Hepatocyte (in vitro differentiated cells): ENCODE data around the gene DACT3. TPM values are rescaled to one million over a fixed set of nuclear protein-coding genes. Genes with fewer than 3 reads are reported as not detected.
A peak's percentile ranks its signal among the peaks of the same experiment; 100 is the strongest.

Experiments
- DNase-seq: peaks from one replicate; pipeline ENCODE4 v3.0.0-alpha.2; 2016; ENCODE audit warnings: low spot score
- H2AFZ ChIP-seq: fragments of 200-600 bp; sonication (generic); 2 replicates; pipeline ENCODE4 v1.6.0; 2016; ENCODE audit warnings: antibody characterized with exemption, mild to moderate bottlenecking
- H3K27ac ChIP-seq: fragments of 200-600 bp; sonication (generic); 2 replicates; pipeline ENCODE4 v1.5.1; 2016; ENCODE audit warnings: mild to moderate bottlenecking
- H3K27me3 ChIP-seq: fragments of 200-600 bp; sonication (generic); 2 replicates; pipeline ENCODE4 v1.6.1; 2016
- H3K36me3 ChIP-seq: fragments of 200-600 bp; sonication (generic); replicated peaks from 2 replicates; pipeline ENCODE4 v1.5.1; 2016; ENCODE audit warnings: low read depth; ENCODE audit not compliant: insufficient read depth
- H3K4me1 ChIP-seq: fragments of 200-600 bp; sonication (generic); 2 replicates; pipeline ENCODE4 v1.5.1; 2016; ENCODE audit warnings: mild to moderate bottlenecking, moderate library complexity; ENCODE audit not compliant: insufficient read depth
- H3K4me2 ChIP-seq: fragments of 200-600 bp; sonication (generic); 2 replicates; pipeline ENCODE4 v1.6.0; 2016
- H3K4me3 ChIP-seq: fragments of 200-600 bp; sonication (generic); 2 replicates; pipeline ENCODE4 v1.5.1; 2016; ENCODE audit warnings: mild to moderate bottlenecking
- H3K79me2 ChIP-seq: fragments of 200-600 bp; sonication (generic); 2 replicates; pipeline ENCODE4 v1.6.0; 2017; ENCODE audit warnings: mild to moderate bottlenecking
- H3K9me2 ChIP-seq: fragments of 200-600 bp; sonication (generic); replicated peaks from 2 replicates; pipeline ENCODE4 v1.6.0; 2017; ENCODE audit warnings: mild to moderate bottlenecking; ENCODE audit not compliant: insufficient read depth
- H3K9me3 ChIP-seq: fragments of 200-600 bp; sonication (generic); 2 replicates; pipeline ENCODE4 v1.5.1; 2016; ENCODE audit warnings: low read depth, mild to moderate bottlenecking
- H4K20me1 ChIP-seq: fragments of 200-600 bp; sonication (generic); 2 replicates; pipeline ENCODE4 v1.6.0; 2016; ENCODE audit warnings: mild to moderate bottlenecking; ENCODE audit not compliant: insufficient read depth, poor library complexity, severe bottlenecking
- CTCF ChIP-seq: fragments of 200-600 bp; sonication (generic); IDR thresholded peaks from 2 replicates; pipeline ENCODE4 v1.5.1; 2016; ENCODE audit warnings: antibody characterized with exemption, mild to moderate bottlenecking; ENCODE audit not compliant: poor library complexity
- EZH2 ChIP-seq: fragments of 200-600 bp; sonication (generic); IDR thresholded peaks from 2 replicates; pipeline ENCODE4 v1.6.1; 2016; ENCODE audit warnings: antibody characterized with exemption, mild to moderate bottlenecking, borderline replicate concordance
- EZH2phosphoT487 ChIP-seq: fragments of 200-600 bp; sonication (generic); IDR thresholded peaks from one replicate; pipeline ENCODE4 v1.6.1; 2018; ENCODE audit warnings: antibody characterized with exemption, mild to moderate bottlenecking, low read depth, moderate library complexity; ENCODE audit not compliant: unreplicated experiment, severe bottlenecking
- WGBS: methylation state at CpG from one replicate; pipeline ENCODE4 v1.1.6; 2016; ENCODE audit warnings: low lambda C conversion rate; ENCODE audit errors: missing lambda C conversion rate; 5-methylcytosine and 5-hydroxymethylcytosine counted together
- polyA plus RNA-seq: library from polyadenylated mRNA; unstranded; fragments of >200 nt; fragmentation: Nextera tagmentation; extraction: Ambion mirVana; gene quantifications from 2 replicates; pipeline ENCODE4 v1.2.1, GENCODE V29; 2016
- total RNA-seq: library from RNA; depleted of rRNA; stranded (reverse); fragments of >200 nt; gene quantifications from 2 replicates; pipeline ENCODE4 v1.2.3, GENCODE V29; 2014

Gene DACT3
- total and polyA plus RNA-seq, 2 experiments from 2014 or later, result 18.4 TPM

- Histone ChIP-seq H3K9me2 (no peaks in the 10 kb centered on the region), H3K79me2 (no peaks in the 10 kb centered on the region), H3K27ac (peak overlapping the region; percentile 17), H3K4me2 (no peak overlapping the region), H3K4me3 (no peak overlapping the region), H3K4me1 (peaks cover 20% of the 10 kb centered on the region), H4K20me1 (no peaks in the 10 kb centered on the region), H3K9me3 (no peaks in the 10 kb centered on the region), H3K27me3 (no peaks in the 10 kb centered on the region), H2AFZ (no peak overlapping the region), H3K36me3 (no peaks in the 10 kb centered on the region)
- no peak for TF ChIP-seq EZH2
- TF ChIP-seq EZH2phosphoT487, result no peak
- WGBS, result 94% methylated on average over 3 of the region's 3 CpGs
- no peak for DNase-seq
Measured at GRCh38 chr19:46620267-46620666, 40.7 kb downstream of the DACT3 start.

- H3K27me3 ChIP-seq, result no peaks in the 10 kb centered on the region
- no peak overlapping the region for H3K4me3 ChIP-seq
- H4K20me1 ChIP-seq, result no peaks in the 10 kb centered on the region
- H3K4me1 ChIP-seq, result peaks cover 13% of the 10 kb centered on the region
- TF ChIP-seq CTCF (no peak), EZH2phosphoT487 (no peak), EZH2 (no peak)
- no peaks in the 10 kb centered on the region for H3K79me2 ChIP-seq
- no peaks in the 10 kb centered on the region for H3K36me3 ChIP-seq
- no peak overlapping the region for H3K27ac ChIP-seq
- no peak overlapping the region for H2AFZ ChIP-seq
- H3K4me2 ChIP-seq, result no peak overlapping the region
- no peaks in the 10 kb centered on the region for H3K9me2 ChIP-seq
- WGBS, result 68% methylated on average over 9 of the region's 9 CpGs
- no peaks in the 10 kb centered on the region for H3K9me3 ChIP-seq
- no peak for DNase-seq
Measured at GRCh38 chr19:46618670-46619231, 42.2 kb downstream of the DACT3 start.

- WGBS, result 90% methylated on average over 6 of the region's 6 CpGs
- no peak for DNase-seq
- Histone ChIP-seq H3K9me3 (no peaks in the 10 kb centered on the region), H3K4me1 (peaks cover 13% of the 10 kb centered on the region), H3K9me2 (no peaks in the 10 kb centered on the region), H3K4me3 (no peak overlapping the region), H3K27me3 (no peaks in the 10 kb centered on the region), H3K4me2 (no peak overlapping the region), H4K20me1 (no peaks in the 10 kb centered on the region), H3K27ac (no peak overlapping the region), H2AFZ (no peak overlapping the region), H3K79me2 (no peaks in the 10 kb centered on the region), H3K36me3 (no peaks in the 10 kb centered on the region)
- no peak for TF ChIP-seq EZH2phosphoT487
- TF ChIP-seq CTCF, result no peak
- no peak for TF ChIP-seq EZH2
Measured at GRCh38 chr19:46617601-46618000, 43.4 kb downstream of the DACT3 start.

GRCh38 chr19:46616631-46617322, 44.2 kb downstream of the DACT3 start:
- WGBS, result 38% methylated on average over 17 of the region's 17 CpGs
- Histone ChIP-seq H3K27me3 (no peaks in the 10 kb centered on the region), H3K79me2 (no peaks in the 10 kb centered on the region), H3K36me3 (no peaks in the 10 kb centered on the region), H3K4me3 (no peak overlapping the region), H3K4me2 (no peak overlapping the region), H4K20me1 (no peaks in the 10 kb centered on the region), H2AFZ (no peak overlapping the region), H3K4me1 (peaks cover 13% of the 10 kb centered on the region), H3K27ac (peak overlapping the region; percentile 31), H3K9me3 (no peaks in the 10 kb centered on the region), H3K9me2 (no peaks in the 10 kb centered on the region)
- peak; percentile 83 for DNase-seq
- TF ChIP-seq EZH2phosphoT487 (no peak), CTCF (peak; percentile 59), EZH2 (no peak)
